Femur (tissue), 1 donor: Measurements from ENCODE around the gene FSCN2.
A peak's percentile ranks its signal among the peaks of the same experiment; 100 is the strongest.

Experiments used
- DNase-seq: peaks from one replicate; pipeline ENCODE4 v3.0.0-alpha.2; 2017

Gene FSCN2

GRCh38 chr17:81489998-81490992 lies 37.9 kb upstream of the FSCN2 start:
- DNase-seq = peak; percentile 30

GRCh38 chr17:81491181-81491581 lies 37.0 kb upstream of the FSCN2 start:
- peak; percentile 23 for DNase-seq

GRCh38 chr17:81491761-81492160 lies 36.4 kb upstream of the FSCN2 start:
- peak; percentile 22 for DNase-seq

GRCh38 chr17:81492202-81492601 lies 36.0 kb upstream of the FSCN2 start:
- DNase-seq = peak; percentile 15

- DNase-seq = no peak
These were observed 35.5 kb upstream of the FSCN2 start for GRCh38 chr17:81492706-81493105.

GRCh38 chr17:81493198-81494038 lies 34.8 kb upstream of the FSCN2 start:
- peak; percentile 15 for DNase-seq

GRCh38 chr17:81494626-81495377 lies 33.4 kb upstream of the FSCN2 start:
- DNase-seq = peak; percentile 55

- DNase-seq = peak; percentile 24
These were observed 29.1 kb upstream of the FSCN2 start for GRCh38 chr17:81498953-81499600.

GRCh38 chr17:81499601-81499970 lies 28.6 kb upstream of the FSCN2 start:
- no peak for DNase-seq

GRCh38 chr17:81500047-81500446 lies 28.1 kb upstream of the FSCN2 start:
- peak; percentile 15 for DNase-seq

- peak; percentile 16 for DNase-seq
These were observed 25.6 kb upstream of the FSCN2 start for GRCh38 chr17:81502471-81503017.

- no peak for DNase-seq
These were observed 24.6 kb upstream of the FSCN2 start for GRCh38 chr17:81503619-81504018.

GRCh38 chr17:81508639-81509206 lies 19.5 kb upstream of the FSCN2 start:
- DNase-seq = peak; percentile 21

- peak; percentile 17 for DNase-seq
These were observed 18.8 kb upstream of the FSCN2 start for GRCh38 chr17:81509207-81509971.

- peak; percentile 18 for DNase-seq
These were observed 18.0 kb upstream of the FSCN2 start for GRCh38 chr17:81509972-81510784.

- peak; percentile 37 for DNase-seq
These were observed 17.2 kb upstream of the FSCN2 start for GRCh38 chr17:81510785-81511553.

GRCh38 chr17:81511554-81511803 lies 16.7 kb upstream of the FSCN2 start:
- no peak for DNase-seq

GRCh38 chr17:81511804-81512561 lies 16.2 kb upstream of the FSCN2 start:
- DNase-seq = no peak
